A549 (cell line): ENCODE data around the gene IGF2BP3.

Experiments used
- BHLHE40 ChIP-seq: IDR thresholded peaks from 2 replicates; pipeline ENCODE4 v1.6.1; 2012; ENCODE audit warnings: low read depth, low read length, inconsistent platforms
- CEBPB ChIP-seq, 2 experiments: fragments of >200 bp in 1 of 2; sonication (Bioruptor Twin) in 1 of 2; formaldehyde crosslinking in 1 of 2; IDR thresholded peaks; 2 replicates each; pipeline ENCODE4 v1.6.1; 2012 to 2016
- CTCF ChIP-seq: fragments of >200 bp; sonication (Bioruptor Twin); formaldehyde crosslinking; IDR thresholded peaks from 3 replicates; pipeline ENCODE4 v1.5.1; 2016
- EP300 ChIP-seq, 2 experiments: fragments of >200 bp; sonication (Bioruptor Twin); formaldehyde crosslinking; IDR thresholded peaks; 2 replicates in 1 of 2; 3 replicates in 1 of 2; pipeline ENCODE4 v1.6.1; 2016 to 2017
- JUNB ChIP-seq: fragments of >200 bp; sonication (Bioruptor Twin); formaldehyde crosslinking; IDR thresholded peaks from 2 replicates; pipeline ENCODE4 v1.6.1; 2016
- RNF2 ChIP-seq: fragments of 200-600 bp; sonication (generic); IDR thresholded peaks from 2 replicates; pipeline ENCODE4 v1.6.1; 2016; ENCODE audit warnings: low read depth, mild to moderate bottlenecking, antibody characterized with exemption, moderate library complexity, borderline replicate concordance
- TF ChIP-seq, protein P1 (sequence below): IDR thresholded peaks from 2 replicates; pipeline ENCODE4 v1.6.1; 2012
- TF ChIP-seq, protein P2 (sequence below): IDR thresholded peaks from 2 replicates; pipeline ENCODE4 v1.6.1; 2012

DNA sequence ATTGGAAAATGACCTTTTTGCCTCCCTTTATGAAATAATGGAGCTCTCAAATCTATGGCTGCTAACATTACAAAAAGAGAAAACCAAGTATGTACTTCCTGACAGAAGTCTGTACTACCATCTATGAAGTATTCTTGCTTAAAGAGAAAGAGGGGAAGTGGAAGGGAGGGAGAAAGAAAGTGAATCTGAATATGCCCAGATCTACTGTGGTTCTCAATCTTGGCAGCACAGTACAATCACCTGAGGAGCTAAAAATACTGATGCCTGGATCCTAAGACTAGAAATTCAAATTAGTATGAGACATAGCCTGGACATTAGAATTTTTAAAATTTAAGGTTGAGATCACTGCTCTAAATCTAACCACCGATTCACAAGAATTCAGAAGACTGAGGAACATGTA, 85.2 kb downstream of the IGF2BP3 start:
- no peak for TF ChIP-seq CTCF
- TF ChIP-seq BHLHE40, result no peak
- no peak for TF ChIP-seq CEBPB (IDR thresholded peaks at IDR 0.05)
- TF ChIP-seq, protein P1, sequence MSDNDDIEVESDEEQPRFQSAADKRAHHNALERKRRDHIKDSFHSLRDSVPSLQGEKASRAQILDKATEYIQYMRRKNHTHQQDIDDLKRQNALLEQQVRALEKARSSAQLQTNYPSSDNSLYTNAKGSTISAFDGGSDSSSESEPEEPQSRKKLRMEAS, result no peak
- no peak for TF ChIP-seq JUNB
- TF ChIP-seq, protein P2, sequence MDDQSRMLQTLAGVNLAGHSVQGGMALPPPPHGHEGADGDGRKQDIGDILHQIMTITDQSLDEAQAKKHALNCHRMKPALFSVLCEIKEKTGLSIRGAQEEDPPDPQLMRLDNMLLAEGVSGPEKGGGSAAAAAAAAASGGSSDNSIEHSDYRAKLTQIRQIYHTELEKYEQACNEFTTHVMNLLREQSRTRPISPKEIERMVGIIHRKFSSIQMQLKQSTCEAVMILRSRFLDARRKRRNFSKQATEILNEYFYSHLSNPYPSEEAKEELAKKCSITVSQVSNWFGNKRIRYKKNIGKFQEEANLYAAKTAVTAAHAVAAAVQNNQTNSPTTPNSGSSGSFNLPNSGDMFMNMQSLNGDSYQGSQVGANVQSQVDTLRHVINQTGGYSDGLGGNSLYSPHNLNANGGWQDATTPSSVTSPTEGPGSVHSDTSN, result no peak
- no peak for TF ChIP-seq EP300 (IDR thresholded peaks at IDR 0.05)
- TF ChIP-seq RNF2, result no peak
